Stimulated activated CD4-positive, alpha-beta T cell treated with anti-CD3 and anti-CD28 coated beads, Interleukin-12 subunit alpha, Interleukin-12 subunit beta, amount 100 ng/mL, for 4 hours (primary cell): Measurements from ENCODE around the gene CPEB2.
"Not testable (repeated sequence)": the region's sequence is repeated elsewhere in the genome, so short reads cannot be mapped to it uniquely, and the experiment has no call there.

Experiments
- DNase-seq: peaks from one replicate; pipeline ENCODE4 v3.0.0-alpha.2; 2020

CPEB2 gene

DNA sequence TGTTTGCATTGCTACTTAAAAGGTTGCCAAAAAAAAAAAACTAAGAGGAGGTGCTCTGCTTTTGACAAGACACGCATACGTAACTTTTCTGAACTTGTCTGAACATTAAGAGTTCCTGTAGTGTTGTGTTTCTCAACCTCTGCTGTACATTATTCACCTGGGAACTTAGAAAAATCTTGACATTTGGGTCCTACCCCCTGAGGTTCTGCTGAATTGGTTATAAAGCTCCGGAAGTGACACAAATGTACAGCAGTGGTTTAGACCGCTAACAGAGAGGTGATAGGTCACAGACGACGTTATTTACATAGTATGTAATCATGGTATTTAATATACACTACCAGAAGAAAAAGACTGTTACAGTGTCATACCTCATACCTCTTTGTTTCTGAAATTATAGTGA lies 61.1 kb downstream of the CPEB2 start:
- no peak for DNase-seq

DNA sequence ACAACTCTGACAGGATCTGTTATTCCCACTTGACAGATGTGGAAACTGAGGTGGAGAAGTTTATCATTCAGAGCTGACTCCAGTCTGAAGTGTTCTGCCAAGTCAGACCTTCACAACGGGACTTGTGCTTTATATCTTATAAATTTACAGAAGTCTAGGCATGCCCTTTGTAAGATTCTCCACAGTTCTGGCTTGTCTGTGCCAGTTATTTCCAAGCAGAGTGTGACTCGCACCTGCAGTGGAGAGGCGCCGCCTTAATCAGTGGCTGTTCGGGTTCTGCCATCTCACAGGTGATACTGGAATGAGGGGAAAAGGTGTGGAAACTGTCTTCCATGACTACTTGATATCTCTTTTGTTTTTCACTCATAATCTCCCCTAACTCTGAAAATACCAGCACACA lies 63.2 kb downstream of the CPEB2 start:
- DNase-seq: no peak

DNA sequence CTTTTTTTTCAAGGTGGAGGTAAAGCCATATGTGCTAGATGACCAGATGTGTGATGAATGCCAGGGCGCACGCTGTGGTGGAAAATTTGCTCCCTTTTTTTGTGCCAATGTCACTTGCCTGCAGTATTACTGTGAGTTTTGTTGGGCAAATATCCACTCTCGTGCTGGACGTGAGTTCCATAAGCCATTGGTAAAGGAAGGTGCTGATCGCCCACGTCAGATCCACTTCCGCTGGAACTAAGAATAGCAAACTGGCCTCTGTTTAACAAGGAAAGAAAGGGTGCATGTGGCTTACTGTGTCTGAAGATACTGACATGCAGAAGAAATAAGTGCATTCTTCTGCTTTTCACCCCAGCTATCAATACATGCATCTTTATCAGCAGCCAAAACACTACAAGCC lies 63.9 kb downstream of the CPEB2 start:
- DNase-seq: no peak

DNA sequence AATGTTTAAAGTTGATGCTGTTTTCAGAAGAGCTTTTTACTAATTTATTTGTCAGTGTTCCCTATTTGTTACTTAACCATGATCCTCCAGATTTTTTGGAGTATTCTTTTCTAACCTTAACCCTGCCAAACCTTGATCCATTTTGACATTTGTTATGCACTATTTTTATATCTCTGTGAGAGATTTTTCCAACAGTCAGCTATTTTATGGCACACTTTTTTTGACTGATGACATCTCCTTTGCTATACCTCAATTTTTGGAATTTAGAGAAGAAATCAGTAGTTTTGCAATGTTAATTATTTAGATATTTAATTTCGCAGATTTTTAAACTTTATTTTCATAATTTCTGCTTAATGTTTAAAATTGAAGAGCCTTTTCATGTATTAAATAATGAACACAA lies 66.0 kb downstream of the CPEB2 start:
- DNase-seq: no peak

DNA sequence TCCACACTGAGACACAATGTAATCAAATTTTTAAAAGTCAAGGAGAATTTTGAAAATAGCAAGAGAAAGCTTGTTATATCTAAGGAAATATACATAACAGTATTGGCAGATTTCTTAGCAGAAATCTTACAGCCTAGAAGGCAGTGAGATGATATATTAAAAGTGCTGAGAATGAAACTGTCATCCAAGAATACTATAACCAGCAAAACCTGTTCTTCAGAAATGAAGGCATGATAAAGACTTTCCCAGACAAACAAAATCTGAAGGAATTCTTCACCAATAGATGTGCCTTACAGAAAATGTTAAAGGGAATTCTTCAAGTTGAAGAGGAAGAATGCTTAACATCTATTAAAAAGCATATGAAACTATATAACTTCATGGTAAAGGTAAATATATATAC lies 73.6 kb downstream of the CPEB2 start:
- no peak for DNase-seq

GRCh38 chr4:15077969-15078368 lies 75.7 kb downstream of the CPEB2 start:
- DNase-seq: no peak

GRCh38 chr4:15078682-15079642 lies 76.7 kb downstream of the CPEB2 start:
- DNase-seq: no peak

DNA sequence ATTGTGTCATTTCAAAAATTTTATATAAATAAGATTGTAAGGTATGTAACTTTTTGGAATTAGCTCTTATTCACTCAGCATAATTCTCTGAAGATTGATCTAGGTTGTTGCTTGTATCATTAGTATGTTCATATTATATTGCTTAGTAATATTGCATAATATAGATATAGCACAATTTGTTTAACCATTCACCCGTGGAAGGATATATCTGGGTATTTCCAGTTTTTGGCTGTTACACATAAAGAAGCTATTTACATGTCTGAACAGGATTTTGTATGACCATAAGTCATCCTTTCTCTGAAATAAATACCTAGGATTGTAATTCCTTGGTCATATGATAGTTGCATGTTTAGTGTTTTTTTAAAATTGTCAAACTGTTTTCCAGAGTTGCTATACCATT lies 82.5 kb downstream of the CPEB2 start:
- DNase-seq: no peak

- not testable (repeated sequence) for DNase-seq
These were observed 83.5 kb downstream of the CPEB2 start for GRCh38 chr4:15085762-15086161.

- DNase-seq: not testable (repeated sequence)
These were observed 84.0 kb downstream of the CPEB2 start for GRCh38 chr4:15086259-15086658.

GRCh38 chr4:15088394-15089035 lies 86.2 kb downstream of the CPEB2 start:
- DNase-seq: no peak

- no peak for DNase-seq
These were observed 87.7 kb downstream of the CPEB2 start for GRCh38 chr4:15089979-15090378.

GRCh38 chr4:15100380-15100779 lies 98.1 kb downstream of the CPEB2 start:
- no peak for DNase-seq

DNA sequence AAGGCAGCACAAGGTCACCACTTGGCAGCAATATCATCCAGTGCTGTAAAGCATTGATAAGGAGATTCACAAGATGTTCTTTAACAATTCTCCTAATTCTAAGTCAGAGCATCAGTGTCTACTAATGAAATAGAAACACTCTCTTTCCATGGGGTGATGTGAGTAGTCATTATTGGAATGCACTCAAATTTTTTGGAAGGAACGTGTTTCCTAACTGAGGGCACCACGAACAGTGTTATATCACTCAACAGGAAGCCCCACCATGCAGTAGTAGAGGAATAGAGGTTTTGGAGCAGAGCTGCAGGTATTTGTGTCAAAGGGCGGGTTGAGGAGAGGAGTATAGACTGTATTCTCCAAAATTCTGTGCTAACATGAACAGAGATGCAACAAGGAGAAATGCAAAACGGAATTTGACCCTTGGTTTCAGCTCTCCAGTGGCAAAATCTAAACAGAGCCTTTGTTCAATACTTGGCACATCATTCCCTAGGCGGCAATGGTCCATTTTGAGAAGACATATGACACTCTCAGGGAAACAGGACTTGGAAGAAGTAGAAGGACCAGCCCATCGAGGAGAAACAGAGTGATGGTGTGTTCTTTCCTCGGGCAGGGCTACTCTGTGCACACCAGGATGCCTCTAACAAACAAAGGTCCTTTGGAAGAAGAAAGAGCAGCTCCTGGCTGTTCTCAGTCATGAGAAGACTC lies 98.9 kb downstream of the CPEB2 start:
- DNase-seq: no peak

GRCh38 chr4:15104825-15105224 lies 102.5 kb downstream of the CPEB2 start:
- DNase-seq: no peak

DNA sequence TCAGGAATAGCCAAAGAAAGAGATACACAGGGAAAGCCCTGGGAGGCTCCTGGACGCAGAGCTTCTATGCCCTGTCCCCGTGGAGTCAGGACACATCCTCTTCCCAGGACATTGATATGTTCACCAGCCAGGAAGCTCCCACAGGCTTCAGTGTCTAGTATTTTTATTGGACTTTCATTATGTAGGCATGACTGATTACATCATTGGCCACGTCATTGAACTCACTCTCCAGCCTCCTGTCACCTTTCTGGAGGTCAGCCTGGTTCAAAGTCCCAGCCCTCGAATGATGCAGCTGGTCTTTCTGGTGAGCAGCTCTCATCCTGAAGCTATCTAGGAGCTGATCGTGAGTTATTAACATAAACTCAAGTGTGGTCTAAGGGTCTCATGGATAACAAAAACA lies 104.1 kb downstream of the CPEB2 start:
- no peak for DNase-seq

DNA sequence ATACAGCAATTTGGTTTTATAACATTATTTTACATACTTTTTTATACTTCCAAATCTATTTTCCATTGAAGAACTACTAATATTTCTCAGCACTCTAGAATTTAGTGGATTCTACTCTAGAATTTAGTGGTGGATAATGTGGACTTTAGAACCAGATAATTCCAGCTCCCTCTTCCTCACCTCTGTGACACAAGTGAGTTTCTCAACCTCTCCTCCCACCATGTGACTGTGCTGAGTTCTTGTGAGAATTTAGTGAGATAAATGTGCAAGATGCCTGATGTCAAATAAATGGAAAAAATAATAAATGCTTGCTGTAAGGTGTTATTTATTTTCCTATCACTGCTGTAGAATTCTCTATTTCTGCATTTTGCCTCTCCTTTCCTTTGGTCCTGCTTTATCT lies 107.3 kb downstream of the CPEB2 start:
- DNase-seq: no peak

DNA sequence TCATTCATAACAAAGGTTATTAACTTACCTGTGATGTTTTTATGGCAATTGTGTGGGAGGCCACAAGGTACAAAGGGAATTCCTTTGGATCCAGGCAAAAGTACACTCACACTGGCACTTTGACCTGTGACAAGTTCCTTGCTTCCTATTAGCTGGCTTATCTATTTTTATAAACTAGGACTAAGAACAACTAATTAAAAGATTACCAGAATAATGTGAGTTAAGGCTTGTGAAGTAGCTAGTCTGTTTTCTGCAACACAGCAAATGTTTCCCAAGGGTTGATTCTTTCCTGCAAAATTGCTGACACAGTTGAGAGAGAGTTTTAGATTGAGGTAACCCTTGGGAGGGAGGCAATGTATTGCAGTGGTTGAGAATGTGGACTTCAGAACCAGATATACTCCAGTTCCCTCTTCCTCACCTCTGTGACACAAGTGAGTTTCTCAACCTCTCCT lies 107.9 kb downstream of the CPEB2 start:
- DNase-seq: no peak

GRCh38 chr4:15116509-15117079 lies 114.3 kb downstream of the CPEB2 start:
- DNase-seq: no peak

DNA sequence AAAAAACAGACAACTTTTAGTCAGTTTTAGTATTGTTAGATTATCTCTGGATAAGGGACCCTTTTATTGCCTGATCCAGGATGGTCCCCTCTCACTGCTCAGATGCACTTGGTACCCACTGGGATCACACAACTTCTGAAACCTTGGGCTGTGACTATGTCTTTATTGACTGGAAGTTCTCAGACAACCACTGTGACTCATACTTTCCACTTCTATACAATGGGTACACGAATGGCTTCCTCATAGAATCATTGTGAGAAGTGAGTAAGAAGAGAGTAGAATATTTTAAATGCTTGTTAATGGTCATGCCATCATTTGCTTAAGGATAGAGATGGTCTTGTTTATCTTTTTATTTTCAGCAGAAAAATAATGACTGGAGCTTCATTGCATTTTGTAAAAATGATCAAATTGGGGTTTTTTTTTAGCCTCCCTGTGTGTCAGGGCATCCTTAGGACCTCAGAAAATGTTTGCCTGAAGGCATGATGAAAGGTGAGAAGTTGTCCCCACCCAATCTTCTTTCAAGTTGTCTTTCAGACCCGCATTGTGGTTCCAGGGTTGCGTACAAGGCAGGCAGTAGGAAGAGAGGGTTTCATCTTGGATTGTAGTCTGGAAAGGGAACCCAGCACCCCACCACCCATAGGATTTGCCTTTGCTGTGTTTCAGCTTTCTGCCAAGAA lies 115.1 kb downstream of the CPEB2 start:
- DNase-seq: no peak

- no peak for DNase-seq
These were observed 116.0 kb downstream of the CPEB2 start for GRCh38 chr4:15118292-15118691.
